Activated gamma-delta T cell treated with Interleukin-2 at 50 U/mL for 16 hours (primary cell): ENCODE results near the gene OBP2B.
"Not testable (repeated sequence)": the region's sequence is repeated elsewhere in the genome, so short reads cannot be mapped to it uniquely, and the experiment has no call there.

Experiments
- DNase-seq: peaks from one replicate; pipeline ENCODE4 v3.0.0-alpha.2; 2020

OBP2B gene

GRCh38 chr9:133200631-133201030 lies 8.4 kb downstream of the OBP2B start:
- DNase-seq: no peak

GRCh38 chr9:133199648-133200321 lies 9.3 kb downstream of the OBP2B start:
- peak; percentile 47 for DNase-seq

GRCh38 chr9:133195029-133195428 lies 14.0 kb downstream of the OBP2B start:
- DNase-seq: no peak

GRCh38 chr9:133194597-133194996 lies 14.5 kb downstream of the OBP2B start:
- no peak for DNase-seq

- DNase-seq: no peak
Observed at GRCh38 chr9:133191989-133192388, 17.1 kb downstream of the OBP2B start.

GRCh38 chr9:133189826-133190225 lies 19.2 kb downstream of the OBP2B start:
- no peak for DNase-seq

- DNase-seq: no peak
Observed at GRCh38 chr9:133188843-133189180, 20.2 kb downstream of the OBP2B start.

GRCh38 chr9:133188006-133188842 lies 20.8 kb downstream of the OBP2B start:
- no peak for DNase-seq

- no peak for DNase-seq
Observed at GRCh38 chr9:133187561-133188005, 21.5 kb downstream of the OBP2B start.

- no peak for DNase-seq
Observed at GRCh38 chr9:133186736-133187135, 22.3 kb downstream of the OBP2B start.

- DNase-seq: peak; percentile 21
Observed at GRCh38 chr9:133184971-133185370, 24.1 kb downstream of the OBP2B start.

GRCh38 chr9:133182151-133182550 lies 26.9 kb downstream of the OBP2B start:
- no peak for DNase-seq

GRCh38 chr9:133181561-133181960 lies 27.5 kb downstream of the OBP2B start:
- no peak for DNase-seq

- DNase-seq: no peak
Observed at GRCh38 chr9:133180953-133181352, 28.1 kb downstream of the OBP2B start.

GRCh38 chr9:133173056-133173455 lies 36.0 kb downstream of the OBP2B start:
- no peak for DNase-seq

- DNase-seq: no peak
Observed at GRCh38 chr9:133171161-133171961, 37.7 kb downstream of the OBP2B start.

GRCh38 chr9:133170716-133171115 lies 38.3 kb downstream of the OBP2B start:
- no peak for DNase-seq

- not testable (repeated sequence) for DNase-seq
Observed at GRCh38 chr9:133169687-133170086, 39.4 kb downstream of the OBP2B start.

GRCh38 chr9:133169102-133169501 lies 39.9 kb downstream of the OBP2B start:
- no peak for DNase-seq

- no peak for DNase-seq
Observed at GRCh38 chr9:133168432-133168831, 40.6 kb downstream of the OBP2B start.

GRCh38 chr9:133167769-133168168 lies 41.3 kb downstream of the OBP2B start:
- no peak for DNase-seq

- no peak for DNase-seq
Observed at GRCh38 chr9:133167096-133167730, 41.8 kb downstream of the OBP2B start.

GRCh38 chr9:133166392-133166791 lies 42.7 kb downstream of the OBP2B start:
- no peak for DNase-seq
